Trophoblast cell (in vitro differentiated cells and primary cell): ENCODE results near the gene TCEAL1.
"Not testable (repeated sequence)": the region's sequence is repeated elsewhere in the genome, so short reads cannot be mapped to it uniquely, and the experiment has no call there.

Experiments
- DNase-seq, 2 donors: peaks; one replicate each; pipeline ENCODE4 v3.0.0-alpha.2; 2016
- H2AFZ ChIP-seq: 2 replicates; pipeline ENCODE4 v1.6.1; 2013; ENCODE audit warnings: low read length, moderate library complexity, mild to moderate bottlenecking; ENCODE audit not compliant: insufficient read depth, poor library complexity
- H2AK5ac ChIP-seq: 2 replicates; pipeline ENCODE4 v1.6.1; 2013; ENCODE audit warnings: mild to moderate bottlenecking, low read length
- H2BK120ac ChIP-seq: 2 replicates; pipeline ENCODE4 v1.6.1; 2013; ENCODE audit warnings: low read length, mild to moderate bottlenecking, moderate library complexity; ENCODE audit not compliant: insufficient read depth, poor library complexity
- H2BK12ac ChIP-seq: 2 replicates; pipeline ENCODE4 v1.6.1; 2013; ENCODE audit warnings: mild to moderate bottlenecking, low read length, moderate library complexity
- H2BK5ac ChIP-seq: 2 replicates; pipeline ENCODE4 v1.6.1; 2013; ENCODE audit warnings: low read length, low read depth, moderate library complexity, mild to moderate bottlenecking; ENCODE audit not compliant: poor library complexity
- H3K14ac ChIP-seq: 2 replicates; pipeline ENCODE4 v1.6.1; 2013; ENCODE audit warnings: mild to moderate bottlenecking, low read length
- H3K18ac ChIP-seq: 2 replicates; pipeline ENCODE4 v1.6.1; 2013; ENCODE audit warnings: mild to moderate bottlenecking, low read length
- H3K23ac ChIP-seq: 2 replicates; pipeline ENCODE4 v1.6.1; 2013; ENCODE audit warnings: low read length
- H3K27ac ChIP-seq: 2 replicates; pipeline ENCODE4 v1.5.1; 2013; ENCODE audit warnings: low read depth, mild to moderate bottlenecking, inconsistent platforms, low read length, moderate library complexity
- H3K27me3 ChIP-seq: 2 replicates; pipeline ENCODE4 v1.6.1; 2013; ENCODE audit warnings: inconsistent platforms, mild to moderate bottlenecking, low read length, moderate library complexity; ENCODE audit not compliant: insufficient read depth
- H3K36me3 ChIP-seq, 2 experiments: 1 replicate in 1 of 2; 2 replicates in 1 of 2; pipeline ENCODE4 v1.6.1; 2013; ENCODE audit warnings: low read length in 2 of 2, mild to moderate bottlenecking in 2 of 2, moderate library complexity in 1 of 2; ENCODE audit not compliant: insufficient read depth in 2 of 2, control insufficient read depth in 1 of 2
- H3K4ac ChIP-seq: 2 replicates; pipeline ENCODE4 v1.6.1; 2013; ENCODE audit warnings: low read depth, mild to moderate bottlenecking, low read length, moderate library complexity
- H3K4me1 ChIP-seq, 2 experiments: 1 replicate in 1 of 2; 2 replicates in 1 of 2; pipeline ENCODE4 v1.6.1; 2013; ENCODE audit warnings: low read length in 2 of 2, mild to moderate bottlenecking in 2 of 2, moderate library complexity in 1 of 2; ENCODE audit not compliant: insufficient read depth in 2 of 2, control insufficient read depth in 1 of 2
- H3K4me2 ChIP-seq: 2 replicates; pipeline ENCODE4 v1.6.1; 2013; ENCODE audit warnings: inconsistent platforms, mild to moderate bottlenecking, low read length, moderate library complexity
- H3K4me3 ChIP-seq: 2 replicates; pipeline ENCODE4 v1.5.1; 2013; ENCODE audit warnings: mild to moderate bottlenecking, low read depth, low read length, inconsistent platforms
- H3K79me1 ChIP-seq: one replicate; pipeline ENCODE4 v1.6.1; 2013; ENCODE audit warnings: low read length
- H3K79me2 ChIP-seq: 2 replicates; pipeline ENCODE4 v1.6.1; 2013; ENCODE audit warnings: low read length, mild to moderate bottlenecking; ENCODE audit not compliant: control insufficient read depth, insufficient read depth, poor library complexity
- H3K9ac ChIP-seq: 2 replicates; pipeline ENCODE4 v1.6.1; 2013; ENCODE audit warnings: mild to moderate bottlenecking, low read length
- H3K9me3 ChIP-seq: 2 replicates; pipeline ENCODE4 v1.6.1; 2013; ENCODE audit warnings: low read depth, mild to moderate bottlenecking, control low read depth, inconsistent platforms, low read length; ENCODE audit not compliant: insufficient read depth
- H4K12ac ChIP-seq: 2 replicates; pipeline ENCODE4 v1.6.1; 2013; ENCODE audit warnings: low read depth, mild to moderate bottlenecking, low read length, moderate library complexity
- H4K8ac ChIP-seq: 2 replicates; pipeline ENCODE4 v1.6.1; 2013; ENCODE audit warnings: low read depth, mild to moderate bottlenecking, low read length, moderate library complexity
- H4K91ac ChIP-seq: one replicate; pipeline ENCODE4 v1.6.1; 2013; ENCODE audit warnings: low read depth, mild to moderate bottlenecking, low read length, moderate library complexity
- WGBS: extraction: QIAGEN DNeasy Blood & Tissue Kit; methylation state at CpG from one replicate; pipeline ENCODE4 v1.1.7; 2013; ENCODE audit warnings: missing lambda C conversion rate; ENCODE audit not compliant: insufficient read length, insufficient coverage; ENCODE audit errors: extremely low coverage; 5-methylcytosine and 5-hydroxymethylcytosine counted together

The TCEAL1 gene

DNA sequence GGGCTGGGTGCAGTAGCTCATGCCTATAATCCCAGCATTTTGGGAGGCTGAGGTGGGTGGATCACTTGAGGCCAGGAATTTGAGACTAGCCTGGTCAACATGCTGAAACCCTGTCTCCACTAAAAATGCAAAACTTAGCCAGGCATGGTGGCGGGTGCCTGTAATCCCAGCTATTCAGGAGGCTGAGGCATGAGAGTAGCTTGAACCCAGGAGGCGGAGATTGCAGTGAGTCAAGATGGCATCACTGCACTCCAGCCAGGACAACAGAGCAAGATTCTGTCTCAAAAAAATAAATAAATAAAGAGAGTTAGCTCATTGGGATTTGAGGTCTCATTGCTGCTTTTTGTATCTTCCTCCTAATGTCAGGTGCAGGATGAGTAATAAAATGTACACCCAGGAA is 28.3 kb downstream of the TCEAL1 start:
- H3K23ac ChIP-seq, H3K4ac ChIP-seq, H4K8ac ChIP-seq, H3K4me3 ChIP-seq, H2BK5ac ChIP-seq, H4K12ac ChIP-seq, H2AK5ac ChIP-seq, H3K4me2 ChIP-seq, H3K27ac ChIP-seq, H2BK12ac ChIP-seq, H2BK120ac ChIP-seq, H3K9me3 ChIP-seq, H3K18ac ChIP-seq, H3K79me2 ChIP-seq, H3K36me3 ChIP-seq, H3K4me1 ChIP-seq, H4K91ac ChIP-seq, H3K79me1 ChIP-seq, H3K27me3 ChIP-seq, H3K9ac ChIP-seq, H2AFZ ChIP-seq, H3K14ac ChIP-seq: not testable (repeated sequence)
- DNase-seq, result peak in 1 of 2 donors; percentile 30
- WGBS, result no CpG with 5 or more reads among the region's 2 CpGs

DNA sequence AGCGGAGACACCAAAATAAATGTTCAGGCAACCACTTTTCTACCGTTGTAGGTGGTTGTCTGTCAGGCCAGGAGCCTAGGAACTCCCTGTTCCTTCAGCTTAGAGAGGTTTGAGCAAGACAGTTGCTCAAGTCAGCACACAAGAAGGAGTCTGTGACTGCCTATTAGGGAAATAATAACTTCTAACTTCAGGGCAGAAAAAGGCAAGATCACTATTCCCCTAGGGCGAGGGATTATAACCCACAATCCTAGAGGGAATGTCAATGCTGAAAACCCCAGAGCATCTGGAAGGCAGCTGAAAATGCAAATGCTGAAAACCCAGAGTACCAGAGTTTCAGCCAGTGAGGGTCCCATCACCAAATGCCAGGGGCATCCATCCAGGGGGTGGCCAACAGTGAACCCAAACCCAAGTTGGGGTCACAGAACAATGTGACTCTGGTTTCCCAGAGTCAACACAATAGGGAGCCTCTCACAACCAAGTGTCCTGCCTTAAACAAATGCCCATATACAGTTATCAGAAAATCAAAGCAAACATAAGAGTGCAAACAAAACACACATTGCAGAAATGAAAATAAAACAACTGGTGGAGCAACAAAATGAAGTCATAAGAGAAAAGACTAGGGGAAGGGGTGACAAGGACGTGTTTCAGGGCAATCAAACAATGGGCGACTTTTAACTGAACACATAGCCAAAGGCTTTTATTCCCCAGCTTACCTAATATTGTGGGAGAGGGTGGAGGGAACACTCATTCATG is 30.1 kb downstream of the TCEAL1 start:
- Histone ChIP-seq H4K91ac (no peak overlapping the region), H3K79me1 (no peaks in the 10 kb centered on the region), H4K8ac (no peak overlapping the region), H2AK5ac (no peak overlapping the region), H3K4me2 (no peak overlapping the region), H3K18ac (no peak overlapping the region), H3K79me2 (no peaks in the 10 kb centered on the region), H3K4me1 (no peaks in the 10 kb centered on the region), H3K14ac (no peak overlapping the region), H3K4ac (no peak overlapping the region), H2AFZ (no peak overlapping the region), H3K9me3 (no peaks in the 10 kb centered on the region), H4K12ac (no peak overlapping the region), H3K27ac (no peak overlapping the region), H3K23ac (no peak overlapping the region), H2BK5ac (no peak overlapping the region), H2BK12ac (no peak overlapping the region), H3K36me3 (no peaks in the 10 kb centered on the region), H3K4me3 (no peak overlapping the region), H3K27me3 (no peaks in the 10 kb centered on the region), H2BK120ac (no peak overlapping the region), H3K9ac (no peak overlapping the region)
- WGBS, result no CpG with 5 or more reads among the region's 5 CpGs
- DNase-seq, result no peak

DNA sequence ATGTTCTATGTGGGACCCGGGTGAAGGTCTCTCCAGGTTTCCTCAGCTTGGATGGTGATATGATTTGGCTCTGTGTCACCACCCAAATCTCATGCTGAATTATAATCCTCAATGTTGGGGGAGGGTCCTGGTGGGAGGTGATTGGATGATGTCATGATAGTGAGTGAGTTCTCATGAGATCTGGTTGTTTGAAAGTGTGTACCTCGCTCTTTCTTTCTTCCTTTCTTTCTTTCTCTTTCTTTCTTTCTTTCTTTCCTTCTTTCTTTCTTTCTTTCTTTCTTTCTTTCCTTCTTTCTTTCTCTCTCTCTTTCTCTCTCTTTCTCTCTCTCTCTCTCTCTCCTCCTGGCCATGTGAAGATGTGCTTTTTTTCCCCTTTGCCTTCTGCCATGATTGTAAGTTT is 30.7 kb downstream of the TCEAL1 start:
- H3K9me3 ChIP-seq, H2AK5ac ChIP-seq, H3K4me2 ChIP-seq, DNase-seq, H4K12ac ChIP-seq, H3K27me3 ChIP-seq, H2BK5ac ChIP-seq, H3K79me1 ChIP-seq, H3K36me3 ChIP-seq, H3K79me2 ChIP-seq, H2BK120ac ChIP-seq, H3K4me1 ChIP-seq, H4K8ac ChIP-seq, H3K9ac ChIP-seq, H3K27ac ChIP-seq, H2BK12ac ChIP-seq, H2AFZ ChIP-seq, H3K14ac ChIP-seq, H4K91ac ChIP-seq, H3K18ac ChIP-seq, H3K4ac ChIP-seq, H3K4me3 ChIP-seq, H3K23ac ChIP-seq: not testable (repeated sequence)
- WGBS, result no CpG with 5 or more reads among the region's 2 CpGs

DNA sequence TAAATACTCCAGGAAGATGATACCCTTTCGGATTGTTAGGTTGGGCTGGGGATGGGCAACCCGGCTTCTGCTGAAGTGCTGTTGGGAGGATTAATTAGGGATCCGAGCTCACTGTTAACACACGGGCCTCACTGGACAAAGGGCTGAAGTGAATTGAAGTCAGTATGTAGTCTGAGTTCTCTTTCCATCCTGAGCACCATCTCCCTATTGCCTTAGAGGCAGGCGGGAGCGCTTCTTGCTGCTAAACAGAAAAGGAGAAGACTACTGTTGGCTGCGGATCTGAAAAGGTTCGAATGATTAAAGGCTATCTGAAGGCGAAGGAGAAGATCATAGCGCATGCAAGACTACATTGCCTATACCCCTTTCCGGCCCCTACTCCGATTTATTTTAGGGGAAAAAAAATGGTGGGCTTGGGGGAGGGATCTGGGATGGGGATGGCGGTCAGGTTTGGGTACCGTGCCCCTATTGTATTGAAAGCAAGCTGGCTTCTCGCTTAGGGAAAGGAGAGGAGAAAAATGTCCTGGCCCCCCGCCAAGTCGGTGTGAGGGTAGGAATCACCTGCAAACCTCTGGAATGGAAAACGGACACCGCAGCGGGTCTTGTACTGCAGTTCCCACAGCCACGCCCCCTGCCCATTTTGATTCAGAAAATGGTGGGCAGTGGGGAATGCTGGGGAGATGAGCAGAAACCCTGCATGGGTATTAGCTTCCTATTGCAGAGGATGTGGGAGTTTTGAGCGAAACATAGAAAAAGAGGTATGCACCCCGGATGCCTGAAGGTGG is 35.4 kb downstream of the TCEAL1 start:
- H3K27ac ChIP-seq, result no peak overlapping the region
- no peak overlapping the region for H2BK5ac ChIP-seq
- H3K14ac ChIP-seq, result no peak overlapping the region
- H3K18ac ChIP-seq, result no peak overlapping the region
- WGBS, result no CpG with 5 or more reads among the region's 23 CpGs
- no peak overlapping the region for H4K8ac ChIP-seq
- no peaks in the 10 kb centered on the region for H3K79me2 ChIP-seq
- H2BK12ac ChIP-seq, result no peak overlapping the region
- no peak overlapping the region for H2BK120ac ChIP-seq
- no peaks in the 10 kb centered on the region for H3K27me3 ChIP-seq
- no peak overlapping the region for H3K9ac ChIP-seq
- no peak overlapping the region for H3K4me2 ChIP-seq
- no peak overlapping the region for H3K4me3 ChIP-seq
- no peak overlapping the region for H4K91ac ChIP-seq
- H3K79me1 ChIP-seq, result no peaks in the 10 kb centered on the region
- no peaks in the 10 kb centered on the region for H3K4me1 ChIP-seq
- H3K23ac ChIP-seq, result no peak overlapping the region
- no peak overlapping the region for H2AK5ac ChIP-seq
- no peak overlapping the region for H2AFZ ChIP-seq
- H3K4ac ChIP-seq, result no peak overlapping the region
- H3K36me3 ChIP-seq, result no peaks in the 10 kb centered on the region
- DNase-seq, result no peak
- no peak overlapping the region for H4K12ac ChIP-seq
- no peaks in the 10 kb centered on the region for H3K9me3 ChIP-seq
